GM19452 (cell line): ENCODE results near the gene ARL6IP1.
"Not testable (repeated sequence)": the region's sequence is repeated elsewhere in the genome, so short reads cannot be mapped to it uniquely, and the experiment has no call there.

Experiments used
- ATAC-seq: cut with Tn5 transposase; IDR thresholded peaks from one replicate; pipeline ENCODE4 v1.9.1; 2021; ENCODE audit not compliant: unreplicated experiment

Gene ARL6IP1

DNA sequence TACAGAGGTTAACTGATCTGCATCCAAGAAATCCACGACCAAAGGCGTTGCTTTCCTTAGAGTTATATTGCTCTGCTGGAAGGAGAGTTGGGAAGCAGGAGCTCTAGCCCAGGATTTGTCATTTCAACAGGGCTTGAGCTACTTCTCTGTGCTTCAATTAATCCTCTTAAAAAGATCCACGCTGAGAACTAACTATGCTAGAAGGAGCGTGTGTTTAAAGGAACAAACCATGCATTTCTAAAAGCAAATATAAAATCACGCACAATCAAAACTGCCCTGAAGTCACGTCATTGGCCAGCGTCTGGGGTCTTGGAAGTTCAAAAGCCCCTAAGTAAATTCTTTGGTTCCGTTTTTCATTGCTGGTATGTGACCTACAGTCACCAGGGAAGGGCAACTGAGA, 1.1 kb downstream of the ARL6IP1 start:
- no peak for ATAC-seq

DNA sequence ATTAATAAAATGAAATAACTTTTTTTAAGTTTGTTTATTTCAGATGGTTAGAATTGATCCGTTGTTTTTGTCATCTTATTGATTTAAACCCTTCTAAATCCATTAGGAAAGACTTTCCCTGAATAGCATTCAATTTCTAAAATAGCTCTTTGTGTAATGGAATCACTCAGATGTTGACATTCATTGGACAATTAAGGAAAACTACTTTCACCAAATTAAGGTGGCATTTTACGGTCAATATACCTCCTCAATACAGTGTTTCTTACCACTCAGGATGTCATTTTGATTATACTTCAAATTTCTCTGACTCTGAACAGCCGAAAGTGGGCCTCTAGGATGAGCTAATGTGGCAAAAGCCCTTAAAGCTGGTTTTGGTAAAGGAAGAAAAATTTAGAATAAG, 1.8 kb downstream of the ARL6IP1 start:
- no peak for ATAC-seq

DNA sequence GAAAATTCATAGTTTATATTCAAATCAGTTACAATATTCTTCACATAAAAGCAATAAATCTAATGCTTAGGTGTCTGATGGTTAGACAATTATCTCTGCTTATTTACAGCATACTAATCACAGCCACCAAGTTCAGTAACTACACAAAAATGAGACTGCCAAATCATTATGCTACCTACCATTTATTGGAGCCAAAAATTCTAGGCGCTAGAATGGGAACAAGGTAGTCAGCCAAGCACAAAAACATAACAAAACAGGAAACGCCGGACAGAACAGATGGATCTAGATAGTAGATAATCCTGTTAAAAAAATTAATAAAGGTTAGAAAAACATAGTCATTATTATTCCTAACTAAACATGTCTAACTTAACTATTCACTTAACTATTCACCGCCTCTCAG, 3.6 kb downstream of the ARL6IP1 start:
- no peak for ATAC-seq

GRCh38 chr16:18796377-18796776, 5.0 kb downstream of the ARL6IP1 start:
- no peak for ATAC-seq

DNA sequence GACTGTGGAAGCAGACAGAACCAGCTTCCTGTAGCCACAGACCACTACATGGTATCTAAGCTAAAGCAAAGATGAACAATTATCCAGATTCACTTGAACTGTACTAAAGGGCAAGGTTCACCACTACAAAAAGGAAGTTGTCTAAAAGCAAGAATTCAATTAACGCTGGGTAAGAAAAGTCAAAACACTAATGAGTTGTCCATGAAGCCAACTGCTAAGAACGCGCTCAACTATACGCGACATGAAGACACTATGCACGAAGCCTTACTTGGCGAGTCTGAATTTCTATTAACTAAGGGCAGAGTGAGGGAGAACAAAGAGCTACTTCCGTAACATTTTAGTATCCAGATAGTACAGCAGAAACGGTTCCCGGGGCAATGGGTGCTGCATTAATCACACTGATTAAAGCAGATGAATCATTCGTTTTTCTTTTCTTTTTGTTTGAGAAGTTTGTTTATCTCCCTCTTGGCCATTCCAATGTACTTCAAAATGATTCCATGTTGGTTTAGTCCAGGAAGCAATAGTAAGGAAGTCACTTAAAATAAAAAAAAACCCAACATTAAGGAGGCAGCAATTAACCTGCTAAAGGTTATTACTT, 8.4 kb downstream of the ARL6IP1 start:
- ATAC-seq = no peak

- peak; percentile 84 for ATAC-seq
Measured at GRCh38 chr16:18789850-18790706, 11.3 kb downstream of the ARL6IP1 start, which contains the start of gene RPS15A. RPS15A (minus strand) TSS chr16:18790334; CDS start chr16:18789113, 1,221 bp downstream.

GRCh38 chr16:18789515-18789849, 11.9 kb downstream of the ARL6IP1 start:
- no peak for ATAC-seq

- ATAC-seq = no peak
Measured at GRCh38 chr16:18788828-18789514, 12.4 kb downstream of the ARL6IP1 start.

- ATAC-seq = no peak
Measured at GRCh38 chr16:18784917-18785623, 16.3 kb downstream of the ARL6IP1 start.

DNA sequence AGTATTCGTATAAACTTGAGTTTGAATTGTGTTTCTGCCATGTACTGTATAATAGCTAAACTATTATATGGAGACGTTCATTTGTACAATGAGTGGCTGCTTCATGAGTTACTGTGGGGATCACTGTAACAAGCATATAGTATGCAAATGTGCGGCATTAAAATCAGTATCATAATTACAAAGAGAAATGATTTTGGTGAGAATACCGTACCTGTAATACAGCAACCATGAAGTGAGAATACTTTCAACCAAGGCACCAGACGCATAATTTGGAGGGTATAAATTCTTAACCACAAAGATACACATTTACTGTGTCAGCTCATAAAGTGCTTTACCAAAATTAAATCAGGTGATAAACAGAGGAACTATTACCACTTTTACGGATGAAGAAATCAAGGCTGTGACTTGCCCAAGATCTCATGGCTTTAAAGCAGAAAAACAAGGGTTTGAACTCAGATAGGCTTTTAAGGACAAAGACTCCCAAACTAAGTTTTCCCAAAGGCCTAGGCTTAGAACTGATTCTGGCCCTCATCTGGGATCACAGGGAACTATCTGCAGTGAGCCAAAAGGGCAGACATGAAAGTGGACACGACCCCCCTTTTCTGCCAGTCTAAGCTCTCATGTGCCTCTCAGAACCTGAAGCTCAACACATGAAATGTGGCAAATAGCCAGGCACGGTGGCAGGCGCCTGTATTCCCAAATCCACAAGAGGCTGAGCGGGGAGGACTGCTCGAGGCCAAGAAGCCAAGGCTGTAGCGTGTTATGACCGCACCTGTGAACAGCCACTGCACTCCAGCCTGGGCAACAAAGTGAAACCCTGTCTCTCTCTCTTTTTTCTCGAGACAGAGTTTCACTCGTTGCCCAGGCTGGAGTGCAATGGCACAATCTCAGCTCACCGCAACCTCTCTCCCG, 17.7 kb downstream of the ARL6IP1 start:
- ATAC-seq = no peak

DNA sequence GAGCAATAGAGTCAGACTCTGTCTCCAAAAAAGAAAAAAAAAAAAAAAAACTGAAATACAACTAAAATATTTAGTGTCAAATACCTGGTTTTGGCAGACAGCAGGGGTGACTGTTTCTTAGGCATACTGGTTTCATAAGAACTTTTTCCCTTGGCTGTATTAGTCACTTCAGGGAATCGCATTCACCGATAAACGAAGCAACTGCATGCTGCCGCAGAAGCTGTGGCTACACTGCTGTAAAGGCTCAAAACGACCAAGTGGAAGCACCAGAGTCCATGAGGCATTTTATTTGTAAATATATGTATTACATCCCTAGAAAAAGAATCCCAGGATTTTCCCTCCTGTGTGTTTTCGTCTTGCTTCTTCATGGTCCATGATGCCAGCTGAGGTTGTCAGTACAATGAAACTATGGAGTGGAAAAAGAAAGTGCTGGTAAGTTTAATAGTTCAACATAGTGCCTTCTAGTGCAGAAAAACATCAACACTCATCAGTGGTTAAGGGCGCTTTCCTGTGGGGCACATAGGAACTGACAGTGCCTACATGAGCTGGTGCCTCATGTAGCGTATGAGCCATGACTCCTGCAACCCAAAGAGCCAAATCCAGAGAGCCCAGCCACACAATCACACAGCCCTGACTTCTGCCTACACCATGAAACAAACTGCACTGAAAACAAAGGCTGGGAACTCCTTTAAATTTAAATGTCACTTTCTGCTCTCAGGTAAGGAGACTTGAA, 18.5 kb downstream of the ARL6IP1 start:
- ATAC-seq = no peak

GRCh38 chr16:18781232-18781631, 20.1 kb downstream of the ARL6IP1 start:
- not testable (repeated sequence) for ATAC-seq

DNA sequence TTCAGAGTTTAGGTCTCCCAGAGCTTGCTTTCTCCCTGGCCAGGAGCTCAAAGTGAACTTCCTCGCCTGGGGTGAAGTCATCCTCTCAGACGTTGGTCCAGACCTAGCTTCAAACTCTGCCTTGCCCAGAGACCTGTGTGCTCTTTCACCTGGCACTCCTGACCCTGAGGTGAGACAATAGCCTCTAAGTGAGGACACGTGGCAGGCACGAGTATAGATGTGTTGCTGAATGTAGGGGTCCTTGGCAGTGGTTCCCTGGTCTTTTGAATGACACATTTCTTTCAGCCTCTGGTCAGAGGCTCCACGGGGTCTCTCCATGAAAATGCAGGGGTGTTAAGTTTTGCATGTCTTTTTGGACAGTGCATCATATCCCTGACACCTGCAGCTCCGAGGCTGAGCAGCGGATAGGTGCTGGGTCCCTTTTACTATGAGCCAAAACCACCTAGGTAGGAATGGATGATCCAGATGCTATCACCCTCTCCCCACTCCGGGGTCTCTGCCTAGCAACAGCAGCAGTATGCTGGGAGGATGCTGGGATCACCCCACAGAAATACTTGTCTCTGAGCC, 20.8 kb downstream of the ARL6IP1 start:
- ATAC-seq = not testable (repeated sequence)

GRCh38 chr16:18777664-18778063, 23.7 kb downstream of the ARL6IP1 start:
- ATAC-seq = not testable (repeated sequence)

DNA sequence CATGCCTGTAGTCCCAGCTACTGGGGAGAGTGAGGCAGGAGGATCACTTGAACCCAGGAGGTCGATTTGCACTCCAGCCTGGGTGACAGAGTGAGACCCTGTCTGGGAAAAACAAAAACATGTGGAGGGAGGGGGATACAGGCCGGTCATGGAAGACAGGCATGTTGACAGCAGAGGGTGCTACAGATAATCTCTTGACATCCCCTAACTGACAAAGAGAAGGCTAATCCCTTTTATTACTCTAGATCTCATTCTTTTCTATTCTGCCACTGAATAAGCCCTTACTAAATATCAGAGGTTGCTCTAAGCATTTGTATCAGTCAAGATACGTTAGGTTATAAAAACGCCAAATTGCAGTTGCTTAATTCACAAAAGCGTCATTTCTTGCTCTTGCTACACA, 25.0 kb downstream of the ARL6IP1 start:
- ATAC-seq = not testable (repeated sequence)

DNA sequence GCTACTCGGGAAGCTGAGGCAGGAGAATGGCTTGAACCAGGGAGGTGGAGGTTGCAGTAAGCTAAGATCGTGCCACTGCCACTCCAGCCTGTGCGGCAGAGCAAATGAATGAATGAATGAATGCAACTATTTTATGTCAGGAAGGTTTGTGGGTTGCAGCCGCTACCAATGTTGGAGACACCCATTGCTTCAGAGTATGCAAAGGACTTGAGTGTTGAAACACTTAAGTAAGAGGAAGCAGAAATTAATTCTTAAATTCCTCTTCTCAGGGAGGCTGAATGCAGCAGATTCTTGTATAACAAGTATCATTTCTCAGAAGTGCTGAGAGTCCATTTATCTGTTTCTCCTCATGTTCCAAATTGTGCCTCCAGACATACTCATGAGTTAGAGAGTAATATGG, 26.7 kb downstream of the ARL6IP1 start:
- not testable (repeated sequence) for ATAC-seq

GRCh38 chr16:18772171-18772570, 29.2 kb downstream of the ARL6IP1 start:
- ATAC-seq = not testable (repeated sequence)

DNA sequence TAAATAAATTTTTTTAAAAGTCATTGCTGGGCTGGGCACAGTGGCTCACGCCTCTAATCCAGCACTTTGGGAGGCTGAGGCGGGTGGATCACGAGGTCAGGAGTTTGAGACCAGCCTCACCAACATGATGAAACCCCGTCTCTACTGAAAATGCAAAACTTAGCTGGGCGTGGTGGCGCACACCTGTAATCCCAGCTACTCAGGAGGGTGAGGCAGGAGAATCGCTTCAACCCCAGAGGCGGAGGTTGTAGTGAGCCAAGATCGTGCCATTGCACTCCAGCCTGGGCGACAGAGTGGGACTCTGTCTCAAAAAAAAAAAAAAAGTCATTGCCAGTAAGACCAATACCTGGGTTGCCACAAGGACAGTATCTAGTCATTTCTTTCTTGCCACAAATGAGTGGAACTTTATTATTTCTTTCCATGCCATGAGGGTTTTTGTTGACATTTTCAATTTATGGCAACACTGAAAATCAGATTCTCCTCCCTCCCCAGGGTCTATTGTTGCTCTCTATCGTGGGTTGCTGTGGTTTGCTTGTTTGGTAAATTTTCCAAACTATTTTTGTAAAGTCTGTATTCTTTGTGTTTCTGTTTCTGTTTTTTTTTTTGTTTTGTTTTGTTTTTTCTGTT, 30.9 kb downstream of the ARL6IP1 start:
- not testable (repeated sequence) for ATAC-seq

- peak; percentile 66 for ATAC-seq
Measured at GRCh38 chr16:18767217-18767616, 34.1 kb downstream of the ARL6IP1 start.
